Chondrocyte (in vitro differentiated cells): ENCODE results near the gene PPDPF. TPM values are rescaled to one million over a fixed set of nuclear protein-coding genes. Genes with fewer than 3 reads are reported as not detected.

ENCODE experiments used
- DNase-seq: peaks from one replicate; pipeline ENCODE4 v3.0.0; 2021; ENCODE audit warnings: mixed read lengths, low spot score
- H3K27ac Mint-ChIP-seq: one replicate; pipeline ENCODE4 v1.8.0; 2021; ENCODE audit warnings: mild to moderate bottlenecking, moderate library complexity, mixed read lengths; ENCODE audit not compliant: unreplicated experiment
- H3K27me3 Mint-ChIP-seq: 2 replicates; pipeline ENCODE4 v1.8.0; 2021; ENCODE audit warnings: low read depth, mixed read lengths
- H3K36me3 Mint-ChIP-seq: 2 replicates; pipeline ENCODE4 v1.8.0; 2021; ENCODE audit warnings: low read depth, mixed read lengths
- H3K4me1 Mint-ChIP-seq: 2 replicates; pipeline ENCODE4 v1.8.0; 2021; ENCODE audit warnings: low read depth, mild to moderate bottlenecking, mixed read lengths
- H3K4me3 Mint-ChIP-seq: one replicate; pipeline ENCODE4 v1.8.0; 2021; ENCODE audit warnings: mild to moderate bottlenecking, moderate library complexity, mixed read lengths; ENCODE audit not compliant: unreplicated experiment
- H3K9me3 Mint-ChIP-seq: 2 replicates; pipeline ENCODE4 v1.8.0; 2021; ENCODE audit warnings: low read depth, mixed read lengths
- CTCF ChIP-seq: fragments of 200-600 bp; sonication (generic); IDR thresholded peaks from 2 replicates; pipeline ENCODE4 v1.5.0; 2021; ENCODE audit warnings: antibody characterized with exemption, mild to moderate bottlenecking, moderate library complexity
- total RNA-seq: library from RNA; stranded (reverse); gene quantifications from 3 replicates; pipeline ENCODE4 v1.2.1, GENCODE V29; 2021

PPDPF gene
- total RNA-seq, 1 donor from 2014 or later = 261 TPM

- no peak overlapping the region for H3K27ac Mint-ChIP-seq
- peaks cover 5% of the 10 kb centered on the region for H3K4me1 Mint-ChIP-seq
- no peaks in the 10 kb centered on the region for H3K27me3 Mint-ChIP-seq
- no peak overlapping the region for H3K4me3 Mint-ChIP-seq
- peaks cover 5% of the 10 kb centered on the region for H3K36me3 Mint-ChIP-seq
- no peak for TF ChIP-seq CTCF
- no peak for DNase-seq
- H3K9me3 Mint-ChIP-seq = no peaks in the 10 kb centered on the region
These were observed 6.6 kb downstream of the PPDPF start for GRCh38 chr20:63527184-63527583.

GRCh38 chr20:63529180-63529860, 8.8 kb downstream of the PPDPF start:
- no peak for TF ChIP-seq CTCF
- H3K27me3 Mint-ChIP-seq = no peaks in the 10 kb centered on the region
- H3K4me1 Mint-ChIP-seq = no peaks in the 10 kb centered on the region
- DNase-seq = no peak
- H3K27ac Mint-ChIP-seq = no peak overlapping the region
- H3K36me3 Mint-ChIP-seq = no peaks in the 10 kb centered on the region
- H3K4me3 Mint-ChIP-seq = no peak overlapping the region
- H3K9me3 Mint-ChIP-seq = no peaks in the 10 kb centered on the region

DNA sequence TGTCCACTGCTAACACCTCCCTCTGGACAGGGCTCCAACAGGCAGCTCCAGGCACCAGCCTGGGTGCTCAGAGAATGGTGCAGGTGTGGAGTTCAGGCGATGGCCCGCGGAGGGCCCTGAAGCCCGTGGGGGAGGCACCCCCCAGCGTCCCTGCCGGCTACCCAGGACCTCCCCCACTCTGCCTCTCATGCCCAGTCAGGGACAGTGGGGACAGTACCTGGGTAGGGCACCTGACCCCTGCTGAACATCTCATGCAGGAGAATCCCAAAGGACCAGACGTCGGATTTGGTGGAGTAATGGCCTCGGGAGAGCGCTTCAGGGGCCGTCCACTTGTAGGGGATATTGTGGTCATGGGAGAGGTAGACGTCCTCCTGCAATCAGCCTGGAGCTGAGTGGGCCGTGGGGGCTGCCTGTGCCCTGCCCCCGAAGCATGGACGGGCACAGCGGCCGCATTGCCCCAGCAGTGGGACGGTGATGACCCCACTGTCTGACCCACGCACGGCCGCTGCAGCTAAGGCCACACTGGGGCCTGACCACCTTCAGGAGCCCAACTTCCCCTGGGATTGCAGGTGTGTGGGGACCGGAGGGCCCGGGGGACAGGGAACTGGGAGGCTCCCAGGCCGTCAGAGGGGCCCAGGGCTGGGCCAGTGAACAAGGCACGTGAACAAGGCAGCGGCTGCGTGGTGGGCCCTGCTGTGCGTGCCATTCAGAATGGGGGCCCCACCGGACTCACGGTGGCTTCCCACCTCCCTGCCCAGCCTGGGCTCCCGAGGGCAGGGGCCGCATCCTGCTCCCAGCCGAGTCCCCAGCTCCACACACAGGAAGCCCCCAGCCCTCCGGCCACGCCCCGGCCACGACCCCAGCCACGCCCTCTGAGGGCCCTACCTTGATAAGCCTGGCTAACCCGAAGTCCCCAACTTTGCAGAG, 9.6 kb downstream of the PPDPF start:
- no peak for DNase-seq
- no peaks in the 10 kb centered on the region for H3K9me3 Mint-ChIP-seq

DNA sequence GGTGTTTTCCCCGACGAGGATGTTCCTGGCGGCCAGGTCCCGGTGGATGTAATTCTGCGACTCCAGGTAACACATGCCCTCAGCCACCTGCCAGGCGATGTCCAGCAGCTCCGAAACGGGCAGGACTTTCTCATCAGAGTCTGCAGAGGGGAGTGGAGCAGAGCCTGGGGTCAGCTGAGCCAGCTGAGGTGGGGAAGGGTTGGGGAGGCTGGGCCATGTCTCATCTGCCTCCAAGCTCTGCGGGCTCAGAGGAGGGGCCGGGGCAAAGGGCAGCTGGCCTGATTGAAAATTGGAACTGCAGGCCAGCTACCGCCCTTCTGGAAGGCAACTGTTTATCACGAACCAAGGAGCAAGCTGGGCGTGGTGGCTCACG, 10.2 kb downstream of the PPDPF start:
- DNase-seq = no peak
- no peak for TF ChIP-seq CTCF
- H3K4me3 Mint-ChIP-seq = no peak overlapping the region
- no peaks in the 10 kb centered on the region for H3K4me1 Mint-ChIP-seq
- no peak overlapping the region for H3K27ac Mint-ChIP-seq
- no peaks in the 10 kb centered on the region for H3K9me3 Mint-ChIP-seq
- no peaks in the 10 kb centered on the region for H3K27me3 Mint-ChIP-seq
- no peaks in the 10 kb centered on the region for H3K36me3 Mint-ChIP-seq

More for the DNA sequence above, 9.6 kb downstream of the PPDPF start:
- H3K36me3 Mint-ChIP-seq = no peaks in the 10 kb centered on the region
- no peak for TF ChIP-seq CTCF
- no peak overlapping the region for H3K27ac Mint-ChIP-seq
- H3K27me3 Mint-ChIP-seq = no peaks in the 10 kb centered on the region
- H3K4me3 Mint-ChIP-seq = no peak overlapping the region
- no peaks in the 10 kb centered on the region for H3K4me1 Mint-ChIP-seq

DNA sequence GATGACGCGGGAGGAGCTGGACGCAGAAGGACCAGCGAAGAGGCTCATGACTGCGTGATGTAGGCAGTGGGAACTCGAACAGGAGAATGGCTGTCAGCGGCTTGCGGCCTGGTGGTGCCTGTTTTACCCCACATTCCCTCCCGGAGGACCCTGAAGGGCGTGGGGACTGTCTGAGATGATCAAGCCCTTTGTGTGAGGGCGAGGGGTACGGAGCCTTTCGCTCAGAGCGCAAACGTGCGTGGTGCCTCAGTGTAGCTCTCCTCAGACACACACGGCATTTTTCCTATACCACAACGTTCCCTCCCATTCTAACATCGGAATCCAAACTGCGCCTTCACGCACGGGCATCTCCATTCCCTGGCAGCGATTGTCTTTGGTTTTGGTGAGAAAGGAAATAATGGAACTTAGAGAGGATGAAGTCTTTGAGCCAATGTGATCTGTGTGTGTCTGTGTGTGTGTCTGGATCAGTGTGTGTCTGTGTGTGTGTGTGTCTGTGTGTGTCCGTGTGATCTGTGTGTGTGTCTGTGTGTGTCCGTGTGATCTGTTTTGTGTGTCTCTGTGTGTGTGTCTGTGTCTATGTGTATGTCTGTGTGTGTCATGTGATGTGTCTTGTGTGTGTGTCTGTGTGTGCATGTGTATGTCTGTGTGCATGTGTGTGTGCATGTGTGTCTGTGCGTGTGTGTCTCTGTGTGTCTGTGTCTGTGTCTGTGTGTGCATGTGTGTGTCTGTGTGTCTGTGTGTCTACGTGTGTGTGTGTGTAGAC, 11.3 kb downstream of the PPDPF start:
- no peak overlapping the region for H3K4me3 Mint-ChIP-seq
- H3K27ac Mint-ChIP-seq = no peak overlapping the region
- no peak for DNase-seq
- TF ChIP-seq CTCF = no peak
- no peaks in the 10 kb centered on the region for H3K36me3 Mint-ChIP-seq
- no peaks in the 10 kb centered on the region for H3K27me3 Mint-ChIP-seq
- H3K9me3 Mint-ChIP-seq = no peaks in the 10 kb centered on the region
- H3K4me1 Mint-ChIP-seq = peaks cover 5% of the 10 kb centered on the region
